Chondrocyte (in vitro differentiated cells): ENCODE data around the gene SGCD. TPM values are rescaled to one million over a fixed set of nuclear protein-coding genes. Genes with fewer than 3 reads are reported as not detected.

ENCODE experiments used
- DNase-seq: peaks from one replicate; pipeline ENCODE4 v3.0.0; 2021; ENCODE audit warnings: mixed read lengths, low spot score
- H3K27ac Mint-ChIP-seq: one replicate; pipeline ENCODE4 v1.8.0; 2021; ENCODE audit warnings: mild to moderate bottlenecking, moderate library complexity, mixed read lengths; ENCODE audit not compliant: unreplicated experiment
- H3K27me3 Mint-ChIP-seq: 2 replicates; pipeline ENCODE4 v1.8.0; 2021; ENCODE audit warnings: low read depth, mixed read lengths
- H3K36me3 Mint-ChIP-seq: 2 replicates; pipeline ENCODE4 v1.8.0; 2021; ENCODE audit warnings: low read depth, mixed read lengths
- H3K4me1 Mint-ChIP-seq: 2 replicates; pipeline ENCODE4 v1.8.0; 2021; ENCODE audit warnings: low read depth, mild to moderate bottlenecking, mixed read lengths
- H3K4me3 Mint-ChIP-seq: one replicate; pipeline ENCODE4 v1.8.0; 2021; ENCODE audit warnings: mild to moderate bottlenecking, moderate library complexity, mixed read lengths; ENCODE audit not compliant: unreplicated experiment
- H3K9me3 Mint-ChIP-seq: 2 replicates; pipeline ENCODE4 v1.8.0; 2021; ENCODE audit warnings: low read depth, mixed read lengths
- total RNA-seq: library from RNA; stranded (reverse); gene quantifications from 3 replicates; pipeline ENCODE4 v1.2.1, GENCODE V29; 2021
- TF ChIP-seq, protein P1 (sequence below): fragments of 200-600 bp; sonication (generic); IDR thresholded peaks from 2 replicates; pipeline ENCODE4 v1.5.0; 2021; ENCODE audit warnings: antibody characterized with exemption, mild to moderate bottlenecking, moderate library complexity

SGCD gene
- total RNA-seq, 1 donor from 2014 or later: 8.4 TPM

DNA sequence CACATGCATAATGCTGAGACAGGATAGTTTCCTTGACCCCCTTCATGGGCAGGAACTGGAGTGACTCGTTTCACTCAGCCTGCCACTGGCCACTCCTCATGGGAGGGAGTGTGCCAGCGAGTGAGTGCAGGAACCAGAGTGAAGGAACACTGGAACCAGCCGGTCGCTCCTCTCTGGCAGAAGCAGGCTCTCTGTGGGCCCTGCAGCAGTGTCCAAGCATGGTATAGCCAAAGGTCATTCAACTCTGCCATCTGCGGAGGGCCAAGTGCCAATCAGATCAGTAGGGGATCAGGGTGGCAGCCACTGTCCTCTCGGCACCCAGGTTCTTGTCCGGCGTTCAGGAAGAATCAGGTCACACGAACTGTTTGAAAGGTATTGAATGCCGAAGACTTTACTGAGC, 353.9 kb downstream of the SGCD start:
- H3K4me1 Mint-ChIP-seq: no peaks in the 10 kb centered on the region
- no peak overlapping the region for H3K27ac Mint-ChIP-seq
- TF ChIP-seq, protein P1, sequence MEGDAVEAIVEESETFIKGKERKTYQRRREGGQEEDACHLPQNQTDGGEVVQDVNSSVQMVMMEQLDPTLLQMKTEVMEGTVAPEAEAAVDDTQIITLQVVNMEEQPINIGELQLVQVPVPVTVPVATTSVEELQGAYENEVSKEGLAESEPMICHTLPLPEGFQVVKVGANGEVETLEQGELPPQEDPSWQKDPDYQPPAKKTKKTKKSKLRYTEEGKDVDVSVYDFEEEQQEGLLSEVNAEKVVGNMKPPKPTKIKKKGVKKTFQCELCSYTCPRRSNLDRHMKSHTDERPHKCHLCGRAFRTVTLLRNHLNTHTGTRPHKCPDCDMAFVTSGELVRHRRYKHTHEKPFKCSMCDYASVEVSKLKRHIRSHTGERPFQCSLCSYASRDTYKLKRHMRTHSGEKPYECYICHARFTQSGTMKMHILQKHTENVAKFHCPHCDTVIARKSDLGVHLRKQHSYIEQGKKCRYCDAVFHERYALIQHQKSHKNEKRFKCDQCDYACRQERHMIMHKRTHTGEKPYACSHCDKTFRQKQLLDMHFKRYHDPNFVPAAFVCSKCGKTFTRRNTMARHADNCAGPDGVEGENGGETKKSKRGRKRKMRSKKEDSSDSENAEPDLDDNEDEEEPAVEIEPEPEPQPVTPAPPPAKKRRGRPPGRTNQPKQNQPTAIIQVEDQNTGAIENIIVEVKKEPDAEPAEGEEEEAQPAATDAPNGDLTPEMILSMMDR: no peak
- no peak overlapping the region for H3K4me3 Mint-ChIP-seq
- H3K36me3 Mint-ChIP-seq: no peaks in the 10 kb centered on the region
- H3K9me3 Mint-ChIP-seq: no peaks in the 10 kb centered on the region
- no peak for DNase-seq
- peaks cover 2% of the 10 kb centered on the region for H3K27me3 Mint-ChIP-seq

DNA sequence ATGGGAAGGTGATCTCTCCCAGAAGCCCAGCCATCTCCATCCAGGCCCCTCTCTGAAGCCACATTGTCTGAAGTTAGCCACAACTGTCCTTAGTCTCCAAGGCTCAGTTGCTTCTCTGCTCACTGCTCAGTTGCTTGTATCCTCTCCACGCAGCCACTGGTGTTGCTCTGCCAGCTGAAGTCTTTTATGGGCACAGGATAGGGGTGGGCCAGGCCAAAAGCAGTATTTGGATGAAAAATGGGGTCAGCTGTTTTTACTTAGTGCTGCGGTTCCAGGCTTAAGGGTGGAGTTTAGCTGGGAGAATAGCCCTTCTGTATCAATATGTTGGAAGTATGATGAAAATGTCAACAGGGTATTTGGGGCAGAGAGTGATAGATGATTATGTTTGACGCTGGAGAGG, 354.3 kb downstream of the SGCD start:
- Mint-ChIP-seq H3K4me1 (no peaks in the 10 kb centered on the region), H3K27me3 (peaks cover 3% of the 10 kb centered on the region), H3K36me3 (no peaks in the 10 kb centered on the region), H3K4me3 (no peak overlapping the region), H3K27ac (no peak overlapping the region), H3K9me3 (no peaks in the 10 kb centered on the region)
- DNase-seq: no peak
- TF ChIP-seq, protein P1: no peak

DNA sequence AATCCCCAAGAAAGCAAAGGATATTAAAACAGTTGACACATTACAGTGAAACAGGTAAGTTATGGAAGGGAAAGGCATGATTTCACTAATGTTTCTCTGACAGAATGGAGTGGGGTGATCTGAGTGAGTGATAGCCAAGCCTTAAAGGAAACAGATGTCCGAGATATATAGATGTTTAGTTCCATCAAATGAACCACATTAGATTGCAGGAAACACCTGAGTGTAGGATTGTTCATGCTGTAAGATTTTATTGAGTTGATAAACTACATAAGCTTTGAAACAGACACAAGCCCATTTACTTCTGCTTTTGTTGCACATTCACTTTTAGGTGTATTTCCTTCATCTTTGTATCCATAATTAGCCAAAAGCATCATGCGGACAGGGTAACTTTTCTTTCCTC, 356.0 kb downstream of the SGCD start:
- TF ChIP-seq, protein P1: no peak
- Mint-ChIP-seq H3K4me3 (no peak overlapping the region), H3K4me1 (no peaks in the 10 kb centered on the region), H3K27me3 (peaks cover 4% of the 10 kb centered on the region), H3K36me3 (no peaks in the 10 kb centered on the region), H3K27ac (no peak overlapping the region), H3K9me3 (no peaks in the 10 kb centered on the region)
- DNase-seq: no peak

DNA sequence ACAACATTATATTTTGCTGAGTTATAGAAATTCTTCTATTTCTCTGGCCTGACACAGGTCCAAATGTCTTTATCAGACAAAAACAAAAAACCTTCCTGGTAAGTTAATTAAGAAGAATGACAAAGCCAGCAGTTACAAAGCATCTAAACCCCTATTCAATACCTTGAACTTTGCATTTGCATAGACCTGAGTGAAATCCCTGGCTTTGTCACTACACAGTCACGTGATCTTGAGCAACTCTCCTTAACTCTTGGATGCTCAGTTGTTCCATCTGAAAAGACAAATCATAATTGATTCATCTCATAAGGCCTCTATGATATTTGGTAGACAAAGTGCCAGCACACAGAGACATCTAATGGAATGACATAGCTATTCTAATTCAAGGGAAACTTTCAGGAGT, 356.5 kb downstream of the SGCD start:
- Mint-ChIP-seq H3K9me3 (no peaks in the 10 kb centered on the region), H3K4me3 (no peak overlapping the region), H3K36me3 (no peaks in the 10 kb centered on the region), H3K27ac (no peak overlapping the region), H3K27me3 (peaks cover 4% of the 10 kb centered on the region), H3K4me1 (no peaks in the 10 kb centered on the region)
- no peak for DNase-seq
- TF ChIP-seq, protein P1: no peak

DNA sequence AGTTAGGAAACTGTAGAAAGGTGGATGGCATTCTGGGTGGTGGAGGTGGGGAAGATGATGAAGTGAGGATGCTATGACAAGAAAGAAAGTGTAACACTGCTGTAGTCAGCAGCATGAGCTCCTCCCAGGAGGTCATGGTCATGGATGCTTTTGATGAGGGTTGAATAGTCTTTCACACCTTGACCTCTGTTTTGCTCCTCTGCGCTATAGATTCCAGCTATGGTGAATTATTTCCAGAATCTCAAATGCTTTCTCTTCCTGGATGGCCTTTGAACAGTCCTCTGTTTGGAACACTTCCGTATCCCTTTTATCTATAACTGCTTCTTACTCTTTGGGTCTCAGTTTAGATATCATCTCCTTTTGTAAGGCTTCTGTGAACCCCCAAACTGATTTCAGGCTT, 357.3 kb downstream of the SGCD start:
- DNase-seq: no peak
- H3K4me1 Mint-ChIP-seq: no peaks in the 10 kb centered on the region
- H3K36me3 Mint-ChIP-seq: no peaks in the 10 kb centered on the region
- no peak overlapping the region for H3K27ac Mint-ChIP-seq
- TF ChIP-seq, protein P1: no peak
- no peaks in the 10 kb centered on the region for H3K9me3 Mint-ChIP-seq
- H3K27me3 Mint-ChIP-seq: peaks cover 4% of the 10 kb centered on the region
- H3K4me3 Mint-ChIP-seq: no peak overlapping the region
